HG02763 (cell line): Measurements from ENCODE around the gene CPS1.

Experiments
- ATAC-seq: cut with Tn5 transposase; IDR thresholded peaks from one replicate; pipeline ENCODE4 v1.9.1; 2021; ENCODE audit warnings: mild to moderate bottlenecking, moderate library complexity; ENCODE audit not compliant: unreplicated experiment

Gene CPS1

GRCh38 chr2:210673117-210673516 lies 116.7 kb downstream of the CPS1 start:
- no peak for ATAC-seq

- no peak for ATAC-seq
Observed at GRCh38 chr2:210676067-210676466, 119.7 kb downstream of the CPS1 start.

GRCh38 chr2:210681491-210681890 lies 125.1 kb downstream of the CPS1 start:
- no peak for ATAC-seq

- no peak for ATAC-seq
Observed at GRCh38 chr2:210686401-210686800, 130.0 kb downstream of the CPS1 start.

GRCh38 chr2:210687786-210688470 lies 131.5 kb downstream of the CPS1 start:
- no peak for ATAC-seq

GRCh38 chr2:210707900-210708299 lies 151.5 kb downstream of the CPS1 start:
- no peak for ATAC-seq

- no peak for ATAC-seq
Observed at GRCh38 chr2:210713122-210713521, 156.7 kb downstream of the CPS1 start.

GRCh38 chr2:210715560-210716082 lies 159.2 kb downstream of the CPS1 start:
- ATAC-seq, result no peak

- no peak for ATAC-seq
Observed at GRCh38 chr2:210718503-210718902, 162.1 kb downstream of the CPS1 start.

- ATAC-seq, result no peak
Observed at GRCh38 chr2:210722092-210722491, 165.7 kb downstream of the CPS1 start.

- no peak for ATAC-seq
Observed at GRCh38 chr2:210727549-210727948, 171.2 kb downstream of the CPS1 start.
